K562 (cell line): ENCODE data around the gene KRTAP10-11. TPM values are rescaled to one million over a fixed set of nuclear protein-coding genes. Genes with fewer than 3 reads are reported as not detected.

ENCODE experiments used
- ATAC-seq: fragments of 200-7000 bp; cut with Tn5 transposase; 3 replicates; pipeline ENCODE4 v1.9.1; 2020; ENCODE audit warnings: moderate library complexity
- BruUV-seq: library from RNA; stranded (reverse); fragments of 400-500 nt; replicated peaks from 2 replicates; lab custom pipeline; 2021; lab: Mats Ljungman, UMichigan
- CTCF ChIA-PET: fragments of 300-600 bp; formaldehyde crosslinking; extraction: SDS; loops from one replicate; lab custom pipeline; 2021; ENCODE audit warnings: low intra/inter-chr PET ratio; lab: Yijun Ruan, JAX
- POLR2A ChIA-PET: fragments of 300-600, 350-650 bp; sonication (Branson Sonifier 250); formaldehyde crosslinking; extraction: SDS; loops from one replicate; lab custom pipeline; 2021; ENCODE audit warnings: antibody characterized with exemption, inconsistent platforms; lab: Yijun Ruan, JAX
- DNase-seq, 4 experiments: peaks; one replicate each; pipeline versions ENCODE4 v3.0.0 to v3.0.0-alpha.2; 2011 to 2018; ENCODE audit warnings: low spot score in 3 of 4, mixed read lengths in 3 of 4; ENCODE audit errors: extremely low read depth in 1 of 4
- FAIRE-seq: peaks from 2 replicates; lab custom pipeline; 2011; peaks lifted over from hg19 to GRCh38; lab: Jason Lieb, UNC
- H2AFZ ChIP-seq: 2 replicates; pipeline ENCODE4 v1.6.0; 2011; ENCODE audit warnings: low read depth, low read length, control low read depth, inconsistent platforms
- H3K27ac ChIP-seq: fragments of 200-600 bp; 3 replicates; pipeline ENCODE4 v1.8.0; 2011; ENCODE audit warnings: low read depth, mild to moderate bottlenecking, control low read depth, inconsistent platforms, low read length, moderate library complexity, mixed read lengths; ENCODE audit errors: extremely low read depth
- H3K27me3 ChIP-seq, 2 experiments: fragments of 300-600 bp in 1 of 2; 2 replicates in 1 of 2; 3 replicates in 1 of 2; pipeline versions ENCODE4 v1.6.0 to v1.8.0; 2011; ENCODE audit warnings: inconsistent platforms in 2 of 2, low read length in 2 of 2, mild to moderate bottlenecking in 1 of 2, mixed read lengths in 1 of 2, moderate library complexity in 1 of 2; ENCODE audit not compliant: control insufficient read depth in 2 of 2, insufficient read depth in 2 of 2
- H3K36me3 ChIP-seq: fragments of 300-600 bp; 3 replicates; pipeline ENCODE4 v1.8.0; 2011; ENCODE audit warnings: mild to moderate bottlenecking, low read length, inconsistent platforms; ENCODE audit not compliant: control insufficient read depth, insufficient read depth
- H3K4me1 ChIP-seq, 2 experiments: fragments of 200-600 bp in 1 of 2; replicated peaks in 1 of 2; 2 replicates in 1 of 2; 3 replicates in 1 of 2; pipeline versions ENCODE4 v1.5.1 to v1.8.0; 2011; ENCODE audit warnings: inconsistent platforms in 2 of 2, low read length in 2 of 2, mild to moderate bottlenecking in 1 of 2, mixed read lengths in 1 of 2, moderate library complexity in 1 of 2; ENCODE audit not compliant: control insufficient read depth in 2 of 2, insufficient read depth in 2 of 2
- H3K4me2 ChIP-seq: 2 replicates; pipeline ENCODE4 v1.6.1; 2011; ENCODE audit warnings: low read length, control low read depth, inconsistent platforms, mixed read lengths; ENCODE audit not compliant: insufficient read depth
- H3K4me3 ChIP-seq: fragments of 200-600 bp; sonication (generic), shearing (Covaris generic); 2 replicates; pipeline ENCODE4 v1.5.1; 2016; ENCODE audit warnings: control low read depth, inconsistent platforms
- H3K79me2 ChIP-seq: fragments of 200-600 bp; 3 replicates; pipeline ENCODE4 v1.8.0; 2011; ENCODE audit warnings: low read length, inconsistent platforms; ENCODE audit not compliant: control insufficient read depth, insufficient read depth
- H3K9ac ChIP-seq, 2 experiments: 2 replicates each; pipeline versions ENCODE4 v1.6.0 to v1.6.1; 2011; ENCODE audit warnings: low read depth in 2 of 2, low read length in 2 of 2, control low read depth in 1 of 2, inconsistent platforms in 1 of 2, mild to moderate bottlenecking in 1 of 2, mixed read lengths in 1 of 2; ENCODE audit not compliant: insufficient read depth in 1 of 2
- H3K9me1 ChIP-seq: one replicate; pipeline ENCODE4 v1.6.0; 2011; ENCODE audit warnings: inconsistent platforms, mild to moderate bottlenecking, low read length, moderate library complexity; ENCODE audit not compliant: control insufficient read depth, insufficient read depth
- H3K9me3 ChIP-seq: replicated peaks from 2 replicates; pipeline ENCODE4 v1.5.1; 2011; ENCODE audit warnings: low read depth, low read length, inconsistent platforms; ENCODE audit not compliant: control insufficient read depth, insufficient read depth
- H4K20me1 ChIP-seq: replicated peaks from 2 replicates; pipeline ENCODE4 v1.6.1; 2011; ENCODE audit warnings: low read length, inconsistent platforms, mixed read lengths; ENCODE audit not compliant: control insufficient read depth, insufficient read depth
- CBX3 ChIP-seq, 2 experiments: IDR thresholded peaks; 1 replicate in 1 of 2; 2 replicates in 1 of 2; pipeline ENCODE4 v1.6.1; 2012; ENCODE audit warnings: inconsistent platforms in 2 of 2, low read length in 2 of 2, borderline replicate concordance in 1 of 2, control low read depth in 1 of 2
- CBX5 ChIP-seq: IDR thresholded peaks from 2 replicates; pipeline ENCODE4 v1.6.1; 2014; ENCODE audit warnings: low read depth, borderline replicate concordance
- GABPB2 ChIP-seq: fragments of 250-450 bp; sonication (Bioruptor Pico); conservative IDR thresholded peaks from 2 replicates; pipeline ENCODE4 v1.5.1; 2021; ENCODE audit warnings: mild to moderate bottlenecking
- SNIP1 ChIP-seq: fragments of 450-650 bp; IDR thresholded peaks from 2 replicates; pipeline ENCODE4 v1.7.1; 2017; ENCODE audit warnings: low read depth, mild to moderate bottlenecking
- TRIM24 ChIP-seq, 2 experiments: fragments of 450-650 bp; IDR thresholded peaks; 2 replicates each; pipeline ENCODE4 v1.6.1; 2016
- TRIM28 ChIP-seq: fragments of 450-650 bp; IDR thresholded peaks from 2 replicates; pipeline ENCODE4 v1.6.1; 2017
- U2AF1 ChIP-seq: fragments of 200-400 bp; formaldehyde crosslinking; optimal IDR thresholded peaks from 2 replicates; pipeline ENCODE3; 2017; ENCODE audit warnings: mild to moderate bottlenecking, low read depth, low read length, moderate library complexity
- in situ Hi-C: fragments of 300-500 bp; cut with MboI; formaldehyde crosslinking; loops from 4 replicates; pipeline ENCODE4 v1.15.0; 2018; ENCODE audit warnings: inconsistent platforms, mixed read lengths
- intact Hi-C: fragments of 100-400 bp; cut with micrococcal nuclease; formaldehyde crosslinking; loops from 2 replicates; pipeline ENCODE4 v1.14.2; 2022
- polyA plus RNA-seq, 8 experiments: library from polyadenylated mRNA; depleted of rRNA in 4 of 8; stranded (reverse) in 5 of 8; unstranded in 3 of 8; fragments of >200 nt; fragmentation: Nextera tagmentation in 2 of 8; fragmentation: Illumina TruSeq in 1 of 8; extraction: Ambion mirVana in 2 of 8; extraction: Trizol in 1 of 8; gene quantifications; 2 replicates each; pipeline versions ENCODE4 v1.2.1 to v1.2.3, GENCODE V29; 2011 to 2014; ENCODE audit warnings: inconsistent platforms in 1 of 8, missing spikeins in 1 of 8
- total RNA-seq, 7 experiments: library from RNA; depleted of rRNA in 6 of 7; stranded (reverse); fragments of >200 nt in 6 of 7; fragmentation: Illumina TruSeq in 2 of 7; extraction: Trizol in 2 of 7; gene quantifications; 2 replicates each; pipeline versions ENCODE4 v1.2.1 to v1.2.3, GENCODE V29; 2011 to 2021; ENCODE audit warnings: low replicate concordance in 1 of 7
- TF ChIP-seq, protein P1 (sequence below): IDR thresholded peaks from 2 replicates; pipeline ENCODE4 v1.6.1; 2016; ENCODE audit warnings: missing genetic modification characterization, missing compliant biosample characterization
- TF ChIP-seq, protein P2 (sequence below): fragments of 450-650 bp; IDR thresholded peaks from 2 replicates; pipeline ENCODE4 v1.6.1; 2018; ENCODE audit warnings: mild to moderate bottlenecking, low read depth; ENCODE audit not compliant: partially characterized antibody

Gene KRTAP10-11
- total and polyA plus RNA-seq, 9 of the 15 experiments (the other 6 are each of a cell fraction or from before 2014, with no cell fraction given): not detected

- ChIA-PET POLR2A (interaction anchor here (0.6 kb wide), 2 partner anchors 11 to 355 kb away, joined by 3 to 5 read pairs; no protein-coding TSS in a partner anchor), CTCF (no interaction called here)
- no peak overlapping the region for H3K4me3 ChIP-seq
- no peaks in the 10 kb centered on the region for H3K9me1 ChIP-seq
- H3K9ac ChIP-seq: no peak overlapping the region
- H3K27me3 ChIP-seq: peaks cover 0 to 6% of the 10 kb centered on the region in 2 experiments; a peak in 1 of 5 replicates
- DNase-seq (no peak), FAIRE-seq (no peak), ATAC-seq (no peak)
- H3K79me2 ChIP-seq: no peaks in the 10 kb centered on the region
- no TSS peak for BruUV-seq
- no peaks in the 10 kb centered on the region for H3K9me3 ChIP-seq
- intact Hi-C loops: no loop called here
- no peak overlapping the region for H3K27ac ChIP-seq
- H3K4me1 ChIP-seq: no peaks in the 10 kb centered on the region
- H3K36me3 ChIP-seq: no peaks in the 10 kb centered on the region
- TF ChIP-seq SNIP1 (no peak), U2AF1 (no peak), TRIM28 (peak; percentile 96), CBX5 (0 out of 2 replicates have a peak, but pooled peaks have one; percentile 66), CBX3 (IDR thresholded peaks at IDR 0.05; ENCODE audit: borderline replicate concordance in 1 of 2, low read length in 2 of 2) (peak in 1 of 2 experiments; percentile 86; a peak in 2 of 3 replicates), TRIM24 (IDR thresholded peaks at IDR 0.05) (no peak), GABPB2 (CRISPR knock-in tag) (no peak)
- TF ChIP-seq, protein P1, sequence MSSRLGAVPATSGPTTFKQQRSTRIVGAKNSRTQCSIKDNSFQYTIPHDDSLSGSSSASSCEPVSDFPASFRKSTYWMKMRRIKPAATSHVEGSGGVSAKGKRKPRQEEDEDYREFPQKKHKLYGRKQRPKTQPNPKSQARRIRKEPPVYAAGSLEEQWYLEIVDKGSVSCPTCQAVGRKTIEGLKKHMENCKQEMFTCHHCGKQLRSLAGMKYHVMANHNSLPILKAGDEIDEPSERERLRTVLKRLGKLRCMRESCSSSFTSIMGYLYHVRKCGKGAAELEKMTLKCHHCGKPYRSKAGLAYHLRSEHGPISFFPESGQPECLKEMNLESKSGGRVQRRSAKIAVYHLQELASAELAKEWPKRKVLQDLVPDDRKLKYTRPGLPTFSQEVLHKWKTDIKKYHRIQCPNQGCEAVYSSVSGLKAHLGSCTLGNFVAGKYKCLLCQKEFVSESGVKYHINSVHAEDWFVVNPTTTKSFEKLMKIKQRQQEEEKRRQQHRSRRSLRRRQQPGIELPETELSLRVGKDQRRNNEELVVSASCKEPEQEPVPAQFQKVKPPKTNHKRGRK (tag): 0 out of 2 replicates have a peak, but pooled peaks have one; percentile 26
- TF ChIP-seq, protein P2, sequence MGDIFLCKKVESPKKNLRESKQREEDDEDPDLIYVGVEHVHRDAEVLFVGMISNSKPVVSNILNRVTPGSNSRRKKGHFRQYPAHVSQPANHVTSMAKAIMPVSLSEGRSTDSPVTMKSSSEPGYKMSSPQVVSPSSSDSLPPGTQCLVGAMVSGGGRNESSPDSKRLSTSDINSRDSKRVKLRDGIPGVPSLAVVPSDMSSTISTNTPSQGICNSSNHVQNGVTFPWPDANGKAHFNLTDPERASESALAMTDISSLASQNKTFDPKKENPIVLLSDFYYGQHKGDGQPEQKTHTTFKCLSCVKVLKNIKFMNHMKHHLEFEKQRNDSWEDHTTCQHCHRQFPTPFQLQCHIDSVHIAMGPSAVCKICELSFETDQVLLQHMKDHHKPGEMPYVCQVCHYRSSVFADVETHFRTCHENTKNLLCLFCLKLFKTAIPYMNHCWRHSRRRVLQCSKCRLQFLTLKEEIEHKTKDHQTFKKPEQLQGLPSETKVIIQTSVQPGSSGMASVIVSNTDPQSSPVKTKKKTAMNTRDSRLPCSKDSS: peak; percentile 18
- no peak overlapping the region for H3K4me2 ChIP-seq
- H4K20me1 ChIP-seq: no peaks in the 10 kb centered on the region
- no peak overlapping the region for H2AFZ ChIP-seq
- in situ Hi-C loops: no loop called here
Observed at GRCh38 chr21:44623575-44623974, 22.6 kb upstream of the KRTAP10-11 start.
